ENCODE measurements around the gene CCNE1.

CCNE1 gene

GRCh38 chr19:29811125-29812079 is at the start of gene CCNE1:
Gene CCNE1 (plus strand): TSS chr19:29811991. CDS start chr19:29812556, 565 bp downstream.
- peak; percentile 83 for DNase-seq (ENCODE audit: low read depth)

GRCh38 chr19:29763196-29763595 is 48.6 kb upstream of the CCNE1 start:
- no peak for DNase-seq (ENCODE audit: low read depth)

DNA sequence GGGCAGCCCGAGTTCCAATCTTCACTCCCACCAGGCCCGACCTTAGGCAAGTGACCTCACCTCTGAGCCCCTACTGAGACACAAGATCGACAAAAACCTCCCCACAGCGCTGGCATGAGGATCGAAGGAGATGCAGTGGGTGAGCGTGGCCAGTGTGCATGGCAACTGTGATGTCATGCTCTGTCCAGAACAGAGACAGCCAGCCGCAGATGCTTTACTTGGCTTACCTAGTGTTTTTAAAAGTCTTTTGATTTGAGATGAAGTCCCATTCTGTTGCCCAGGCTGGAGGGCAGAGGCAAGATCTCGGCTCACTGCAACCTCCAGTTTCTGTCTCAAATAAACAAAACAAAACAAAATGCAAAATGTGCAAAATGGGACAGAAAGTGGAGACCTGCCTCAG is 47.4 kb upstream of the CCNE1 start:
- DNase-seq (ENCODE audit: low read depth) = no peak

DNA sequence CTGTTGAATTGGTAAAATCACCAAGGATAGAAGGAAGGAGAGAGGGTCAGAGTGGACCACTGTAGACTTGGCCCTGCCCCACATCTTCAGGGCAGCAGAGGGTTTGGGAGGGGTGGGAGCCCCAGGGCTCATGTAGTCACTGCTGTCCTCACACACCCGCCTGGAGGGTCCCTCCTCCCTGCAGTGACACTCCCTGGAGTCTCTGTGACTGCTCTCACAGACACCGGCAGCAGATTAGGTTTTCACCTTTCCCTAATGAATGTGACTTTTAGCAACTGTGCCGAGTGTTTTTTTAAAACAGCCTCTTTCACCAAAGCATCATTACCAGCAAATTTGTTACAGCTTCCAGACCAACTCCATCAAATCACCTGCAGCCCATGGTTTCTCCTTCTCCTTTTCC is 45.7 kb upstream of the CCNE1 start:
- DNase-seq (ENCODE audit: low read depth) = no peak

GRCh38 chr19:29767039-29767735 is 44.6 kb upstream of the CCNE1 start:
- DNase-seq (ENCODE audit: low read depth) = no peak

DNA sequence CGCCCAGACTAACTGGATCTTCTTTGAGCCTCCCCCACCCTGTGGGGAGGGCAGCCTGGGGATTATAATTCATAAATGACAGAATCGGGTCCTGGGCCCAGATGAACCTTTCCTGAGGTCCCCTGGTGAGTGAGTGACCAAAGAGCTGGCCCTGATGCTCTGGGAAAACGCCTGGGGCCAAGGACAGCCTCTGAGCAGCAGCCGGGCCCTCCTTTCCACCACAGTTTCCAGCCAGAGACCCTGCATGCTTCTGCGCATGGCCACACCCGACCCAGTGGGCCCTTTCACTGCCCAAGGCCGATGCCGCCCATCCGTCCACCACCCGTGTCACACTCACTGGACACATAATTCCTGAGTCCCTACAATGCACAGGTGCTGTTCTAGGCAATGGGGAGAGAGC is 43.6 kb upstream of the CCNE1 start:
- no peak for DNase-seq (ENCODE audit: low read depth)

- no peak for DNase-seq (ENCODE audit: low read depth)
Measured at GRCh38 chr19:29769997-29770396, 41.8 kb upstream of the CCNE1 start.

GRCh38 chr19:29770648-29771047 is 41.1 kb upstream of the CCNE1 start:
- DNase-seq (ENCODE audit: low read depth) = no peak

GRCh38 chr19:29771708-29772414 is 39.9 kb upstream of the CCNE1 start:
- DNase-seq (ENCODE audit: low read depth) = peak; percentile 34

- DNase-seq (ENCODE audit: low read depth) = no peak
Measured at GRCh38 chr19:29772696-29773095, 39.1 kb upstream of the CCNE1 start.

- no peak for DNase-seq (ENCODE audit: low read depth)
Measured at GRCh38 chr19:29773141-29773540, 38.6 kb upstream of the CCNE1 start.

DNA sequence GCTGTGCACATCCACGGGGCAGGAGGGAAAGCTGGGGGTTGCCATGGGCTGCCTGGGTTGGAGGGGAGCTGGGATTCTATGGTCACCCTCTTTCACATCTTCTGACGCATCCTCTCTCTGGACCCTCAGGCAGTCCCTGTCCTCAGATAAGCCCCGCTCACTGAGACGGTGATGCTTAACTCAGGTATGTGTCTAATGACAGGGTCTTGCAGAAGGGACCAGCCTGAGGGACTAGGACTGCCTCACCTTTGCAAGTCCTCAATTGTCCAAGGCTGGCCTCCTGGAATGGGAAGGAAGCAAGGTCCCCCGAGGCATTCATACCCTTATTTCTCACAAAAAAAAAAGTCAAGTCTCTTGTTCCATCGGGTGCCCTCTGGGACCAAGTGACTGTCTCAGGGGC is 37.7 kb upstream of the CCNE1 start:
- DNase-seq (ENCODE audit: low read depth) = no peak

GRCh38 chr19:29777781-29778309 is 33.9 kb upstream of the CCNE1 start:
- DNase-seq (ENCODE audit: low read depth) = no peak

DNA sequence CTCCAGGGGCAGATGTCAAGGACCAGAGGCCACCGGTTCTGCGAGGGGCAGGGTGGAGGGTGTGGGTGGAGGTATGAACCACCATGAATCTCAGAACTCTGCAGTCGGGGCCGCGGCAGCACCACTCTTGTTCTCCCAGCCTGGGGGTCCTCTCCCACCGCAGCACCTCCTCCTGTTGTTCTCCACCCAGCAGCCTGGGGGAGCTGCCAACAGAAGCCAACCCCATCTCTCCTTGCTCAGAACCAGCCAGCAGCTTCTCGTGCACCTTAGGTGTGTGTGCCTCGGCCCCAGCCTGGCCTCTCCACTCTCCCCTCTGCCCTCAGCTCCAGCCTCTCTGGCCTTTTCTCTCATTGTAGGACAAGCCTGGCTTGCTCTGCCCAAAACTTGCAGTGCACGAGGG is 31.9 kb upstream of the CCNE1 start:
- DNase-seq (ENCODE audit: low read depth) = no peak

DNA sequence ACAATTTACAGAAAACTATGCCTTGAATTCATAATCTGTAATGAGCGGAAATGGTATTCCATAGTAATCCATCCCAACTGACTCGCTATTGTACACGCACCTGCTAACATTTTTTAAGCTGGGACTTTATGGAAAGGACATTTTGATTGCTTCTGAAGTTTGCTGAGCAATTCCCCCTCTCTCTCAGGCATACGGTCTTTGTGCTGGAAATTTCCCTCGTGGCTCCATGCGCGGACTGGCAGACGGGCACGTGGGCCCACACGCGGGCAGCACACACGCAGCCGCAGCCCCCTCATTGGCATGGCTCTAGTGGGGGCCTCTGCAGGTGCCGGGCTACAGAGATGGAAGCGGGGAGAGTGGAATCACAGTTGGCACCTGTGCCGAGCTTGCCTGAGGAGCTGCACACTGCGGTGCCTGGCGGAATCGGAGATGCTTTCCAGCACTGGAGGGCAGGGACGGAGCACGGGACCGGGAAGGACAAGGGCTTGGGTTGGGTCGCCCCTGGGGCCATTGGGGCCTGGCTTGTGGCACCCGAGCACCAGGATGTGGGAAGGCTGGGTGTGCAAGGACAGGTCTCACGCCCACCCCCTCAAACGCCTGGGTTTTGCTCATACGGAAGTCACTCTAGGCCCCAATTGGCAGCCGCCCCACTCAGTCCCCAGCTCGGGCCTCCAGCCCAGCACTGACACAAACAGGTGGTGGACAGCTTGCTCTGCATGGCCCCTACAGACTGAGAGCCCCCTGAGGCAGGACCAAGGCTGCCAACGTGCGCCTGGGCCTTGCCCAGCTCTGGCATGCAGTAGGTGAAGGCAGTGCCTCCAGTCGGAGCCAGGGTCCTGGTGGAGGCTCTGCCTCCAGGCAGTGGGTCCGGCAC is 30.2 kb upstream of the CCNE1 start:
- DNase-seq (ENCODE audit: low read depth) = no peak

- no peak for DNase-seq (ENCODE audit: low read depth)
Measured at GRCh38 chr19:29782260-29782580, 29.6 kb upstream of the CCNE1 start.

DNA sequence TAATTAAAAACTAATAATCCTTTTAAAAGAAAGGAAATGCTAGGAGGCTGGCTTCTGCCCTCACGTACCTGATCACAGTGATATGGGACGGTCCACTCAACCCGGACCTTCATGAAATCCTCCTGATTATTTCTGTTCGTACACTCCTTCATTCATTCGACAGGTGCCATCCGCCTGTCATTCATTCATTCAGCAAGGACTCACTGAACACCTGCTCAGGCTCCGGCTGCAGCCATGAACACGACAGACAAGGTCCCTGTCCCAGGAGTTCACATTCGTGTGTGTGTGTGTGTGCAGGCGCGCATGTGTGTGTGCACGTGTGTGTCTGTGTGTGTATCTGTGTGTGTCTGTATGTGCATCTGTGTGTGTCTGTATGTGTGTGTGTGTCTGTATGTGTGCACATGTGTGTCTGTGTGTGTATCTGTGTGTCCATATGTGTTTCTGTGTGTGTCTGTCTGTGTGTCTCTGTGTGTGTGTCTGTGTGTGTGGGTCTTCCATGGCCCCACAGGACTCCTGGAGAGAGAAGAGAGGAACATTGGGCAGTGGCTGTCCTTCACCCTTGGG is 28.1 kb upstream of the CCNE1 start:
- DNase-seq (ENCODE audit: low read depth) = no peak

GRCh38 chr19:29784598-29785223 is 27.1 kb upstream of the CCNE1 start:
- no peak for DNase-seq (ENCODE audit: low read depth)

DNA sequence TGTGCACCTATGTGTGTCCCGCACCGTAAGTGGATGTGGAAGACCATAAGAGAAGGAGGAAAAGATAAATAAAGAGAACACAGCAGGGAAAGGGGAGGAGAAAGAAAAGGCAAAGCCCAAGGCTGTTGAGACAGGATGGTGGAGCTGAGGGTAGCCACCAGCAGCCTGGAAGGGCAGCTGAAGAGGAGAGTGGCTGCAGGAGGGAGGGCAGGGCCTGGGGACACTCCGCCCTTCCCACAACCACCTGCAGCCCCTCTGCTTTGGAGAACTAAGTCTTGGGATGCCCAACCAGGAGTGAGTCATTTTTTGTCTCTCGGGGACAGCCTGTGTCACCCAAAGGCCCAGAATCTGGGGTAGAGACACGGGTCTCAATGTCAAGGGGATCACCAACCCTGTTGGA is 26.4 kb upstream of the CCNE1 start:
- DNase-seq (ENCODE audit: low read depth) = no peak

GRCh38 chr19:29785955-29786589 is 25.7 kb upstream of the CCNE1 start:
- DNase-seq (ENCODE audit: low read depth) = no peak
